Renal cortical epithelial cell (primary cell): ENCODE results near the gene ANKS1A. TPM values are rescaled to one million over a fixed set of nuclear protein-coding genes. Genes with fewer than 3 reads are reported as not detected.
A peak's percentile ranks its signal among the peaks of the same experiment; 100 is the strongest.
"Not testable (repeated sequence)": the region's sequence is repeated elsewhere in the genome, so short reads cannot be mapped to it uniquely, and the experiment has no call there.

ENCODE experiments used
- DNase-seq: peaks from one replicate; pipeline ENCODE4 v3.0.0-alpha.2; 2011; ENCODE audit warnings: low read depth
- total RNA-seq: library from RNA; depleted of rRNA; stranded (reverse); fragments of >200 nt; gene quantifications from 2 replicates; pipeline ENCODE4 v1.2.3, GENCODE V29; 2014

ANKS1A gene
- total RNA-seq, 1 donor from 2014 or later: 24.5 TPM

GRCh38 chr6:35106061-35106460, 217.0 kb downstream of the ANKS1A start:
- DNase-seq: not testable (repeated sequence)

GRCh38 chr6:35107208-35107607, 218.2 kb downstream of the ANKS1A start:
- not testable (repeated sequence) for DNase-seq

DNA sequence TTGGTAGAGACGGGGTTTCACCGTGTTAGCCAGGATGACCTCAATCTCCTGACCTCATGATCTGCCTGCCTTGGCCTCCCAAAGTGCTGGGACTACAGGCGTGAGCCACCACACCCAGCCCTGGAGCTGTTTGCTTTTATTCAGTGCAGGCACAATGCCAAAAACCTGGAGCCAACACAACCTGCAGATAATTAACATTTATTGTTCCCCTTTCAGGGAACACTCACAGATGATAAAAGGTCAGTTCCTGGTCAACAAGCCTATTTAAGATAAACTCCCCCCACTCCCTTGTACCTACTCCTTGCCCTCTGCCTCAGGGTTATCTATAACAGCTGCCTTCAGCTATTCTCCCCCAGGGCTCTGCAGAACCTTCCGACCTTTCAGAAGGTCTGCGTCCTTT, 218.7 kb downstream of the ANKS1A start:
- DNase-seq: not testable (repeated sequence)

DNA sequence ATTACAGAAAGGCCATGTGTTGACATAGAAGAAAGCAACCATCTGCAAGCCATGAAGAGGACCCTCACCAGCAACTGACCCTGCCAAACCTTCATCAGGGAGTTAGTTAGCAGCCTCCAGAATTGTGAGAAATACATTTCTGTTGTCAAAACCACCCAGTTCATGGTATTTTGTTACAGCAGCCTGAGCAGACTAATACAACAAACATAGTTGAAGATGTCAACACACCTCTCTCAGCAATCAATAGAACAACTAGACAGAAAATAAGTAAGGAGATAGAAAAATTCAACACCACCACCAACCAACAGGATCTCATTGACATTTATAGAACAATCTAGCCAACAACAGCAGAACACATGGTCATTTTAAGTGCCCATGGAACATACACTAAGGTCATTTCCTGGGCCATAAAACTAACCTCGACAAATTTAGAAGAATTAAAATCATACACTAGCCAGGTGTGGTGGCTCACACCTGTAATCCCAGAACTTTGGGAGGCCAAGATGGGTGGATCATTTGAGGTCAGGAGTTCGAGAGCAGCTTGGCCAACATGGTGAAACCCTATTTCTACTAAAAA, 219.3 kb downstream of the ANKS1A start:
- DNase-seq: no peak

GRCh38 chr6:35120746-35121145, 231.7 kb downstream of the ANKS1A start:
- no peak for DNase-seq

DNA sequence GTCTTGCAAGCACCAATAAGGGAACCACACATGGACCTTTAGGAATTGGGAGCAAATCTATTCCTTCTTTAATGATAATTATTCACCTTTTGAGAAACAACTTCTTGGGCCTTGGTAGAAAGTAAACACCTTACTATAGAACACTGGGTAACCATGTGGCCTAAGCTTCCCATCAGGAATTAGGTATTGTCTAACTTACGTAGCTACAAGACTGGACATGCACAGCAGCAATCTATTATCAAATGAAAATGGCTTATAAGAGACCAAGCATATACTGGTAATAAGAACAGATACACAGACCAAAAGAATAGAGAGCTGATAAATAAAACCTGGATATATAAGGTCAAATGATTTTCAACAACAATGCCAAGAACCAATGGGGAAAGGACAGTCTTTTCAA, 235.3 kb downstream of the ANKS1A start:
- no peak for DNase-seq

- no peak for DNase-seq
These were observed 239.0 kb downstream of the ANKS1A start for GRCh38 chr6:35128042-35128441.

GRCh38 chr6:35128496-35128895, 239.4 kb downstream of the ANKS1A start:
- DNase-seq: peak; percentile 29

DNA sequence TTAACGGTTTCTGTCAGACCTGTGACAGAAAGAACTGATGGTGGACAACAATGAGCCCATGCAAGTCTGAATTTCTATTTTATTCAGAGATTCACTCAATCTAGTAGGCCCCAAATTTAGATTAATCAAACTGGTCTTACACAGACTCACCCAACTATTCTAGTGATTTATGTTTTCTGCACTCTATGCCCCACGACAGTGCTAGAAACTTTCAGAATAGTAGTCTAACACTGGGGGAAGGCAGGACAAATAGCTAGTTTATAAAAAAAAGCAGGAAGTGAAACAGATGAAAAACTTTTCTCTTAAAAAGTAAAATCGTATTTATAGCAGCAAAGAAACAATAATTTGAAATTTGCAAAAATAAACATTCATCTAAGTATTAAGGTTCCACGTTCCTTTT, 247.1 kb downstream of the ANKS1A start:
- DNase-seq: no peak

GRCh38 chr6:35138191-35138590, 249.1 kb downstream of the ANKS1A start:
- DNase-seq: not testable (repeated sequence)

GRCh38 chr6:35139470-35139869, 250.4 kb downstream of the ANKS1A start:
- no peak for DNase-seq

- DNase-seq: peak; percentile 61
These were observed 251.0 kb downstream of the ANKS1A start for GRCh38 chr6:35139924-35140638.

GRCh38 chr6:35140639-35141006, 251.6 kb downstream of the ANKS1A start:
- DNase-seq: no peak

Other genes starting within 250 kb of the ANKS1A start
- gene ILRUN, start 192.5 kb upstream of the ANKS1A start, total RNA-seq: 69.6 and 70.0 TPM in 2 replicates
- 23.6 and 42.4 TPM in 2 replicates for gene SNRPC, start 131.8 kb upstream of the ANKS1A start, total RNA-seq
- gene BLTP3A, start 97.2 kb upstream of the ANKS1A start, total RNA-seq: 9.9 and 23.7 TPM in 2 replicates
- gene TAF11, start 1.2 kb upstream of the ANKS1A start, total RNA-seq: 17.0 and 22.2 TPM in 2 replicates